Measurements from ENCODE around the gene CADM1.

DNA sequence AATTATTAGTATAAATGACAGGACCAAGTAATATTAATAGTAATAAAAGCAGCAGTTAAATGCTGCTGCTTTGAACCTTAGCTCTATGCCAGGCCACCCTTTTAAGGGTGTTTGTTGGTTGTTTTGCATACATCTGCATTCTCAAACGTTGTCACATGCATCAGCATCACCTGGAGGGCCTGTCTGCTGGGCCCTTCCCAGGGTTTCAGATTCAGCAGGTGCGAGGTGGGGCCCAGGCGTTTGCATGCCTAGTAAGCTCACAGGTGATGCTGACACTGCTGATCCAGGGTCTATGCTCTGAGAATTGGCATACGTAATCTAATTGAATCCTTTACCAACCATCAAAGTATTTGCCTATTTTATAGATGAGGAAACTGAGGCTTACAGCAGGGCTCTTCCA is 246.5 kb downstream of the CADM1 start:
- no peak for TF ChIP-seq CTCF (IDR thresholded peaks at IDR 0.05)
- no peak for TF ChIP-seq POLR2A (IDR thresholded peaks at IDR 0.05)
- no peak for TF ChIP-seq POLR2AphosphoS5 (IDR thresholded peaks at IDR 0.05)

Measured in prostate gland (tissue), 2 donors.